Psoas muscle (tissue), 8 donors: ENCODE measurements around the gene KLHL3. TPM values are rescaled to one million over a fixed set of nuclear protein-coding genes. Genes with fewer than 3 reads are reported as not detected.
A peak's percentile ranks its signal among the peaks of the same experiment; 100 is the strongest.

Experiments used
- ATAC-seq, 4 donors: fragments of 200-7000 bp; cut with Tn5 transposase; one replicate each; pipeline ENCODE4 v1.9.1; 2020; ENCODE audit warnings: moderate library complexity in 3 of 4, mild to moderate bottlenecking in 2 of 4
- DNase-seq, 2 donors: peaks; one replicate each; pipeline ENCODE4 v3.0.0-alpha.2; 2020
- H3K27ac ChIP-seq: fragments of 200-600 bp; one replicate; pipeline ENCODE4 v1.8.0; 2022
- H3K27me3 ChIP-seq, 3 donors: fragments of 200-600 bp in 1 of 3; one replicate each; pipeline versions ENCODE4 v1.6.1 to v1.8.0; 2013 to 2022; ENCODE audit warnings: low read length in 2 of 3, mild to moderate bottlenecking in 2 of 3, moderate library complexity in 1 of 3; ENCODE audit not compliant: insufficient read depth in 3 of 3
- H3K36me3 ChIP-seq, 2 donors: fragments of 200-600 bp in 1 of 2; one replicate each; pipeline versions ENCODE4 v1.6.1 to v1.8.0; 2013 to 2022; ENCODE audit warnings: low read depth in 1 of 2, mild to moderate bottlenecking in 1 of 2, moderate library complexity in 1 of 2; ENCODE audit not compliant: insufficient read depth in 1 of 2
- H3K4me1 ChIP-seq: fragments of 200-600 bp; one replicate; pipeline ENCODE4 v1.8.0; 2022
- H3K4me3 ChIP-seq: fragments of 200-600 bp; one replicate; pipeline ENCODE4 v1.8.0; 2022; ENCODE audit warnings: mild to moderate bottlenecking
- H3K9me3 ChIP-seq: fragments of 200-600 bp; one replicate; pipeline ENCODE4 v1.8.0; 2022
- CTCF ChIP-seq: fragments of 200-600 bp; IDR thresholded peaks from one replicate; pipeline ENCODE4 v1.8.0; 2022; ENCODE audit warnings: antibody characterized with exemption
- WGBS, 3 donors: extraction: QIAGEN DNeasy Blood & Tissue Kit; methylation state at CpG; one replicate each; pipeline versions ENCODE4 v1.1.6 to v1.1.7; 2013; 5-methylcytosine and 5-hydroxymethylcytosine counted together
- intact Hi-C, 2 donors: fragments of 100-400 bp; cut with DNase I; formaldehyde crosslinking; loops; one replicate each; pipeline versions ENCODE4 v1.11.0 to v1.14.2; 2022
- polyA plus RNA-seq, 3 donors: library from polyadenylated mRNA; stranded (reverse); fragments of 200-250 nt; gene quantifications; one replicate each; pipeline ENCODE4 v1.2.3, GENCODE V29; 2013
- total RNA-seq, 4 donors: library from RNA; stranded (reverse); fragmentation: NEBNext Ultra II Directional in 2 of 4; extraction: Animal tissue kit (Norgen Biotek cat#: 25700) in 2 of 4; gene quantifications; one replicate each; pipeline versions ENCODE4 v1.2.1 to v1.2.4, GENCODE V29; 2021 to 2023
- donor health status: healthy with polysubstance abuse.
- donor health status: DM: no; HTN: no; CAD: no; lungs with moderate emphysema.
- donor health status: Bipolar disorder and iron deficiency.
- donor health status: healthy.
- donor health status: DM: yes; HTN: yes; CAD: no.
- donor health status: DM: no; HTN: no; CAD: no.
- donor health status: DM: no; HTN: no; CAD: no.
- donor health status: DM: yes; HTN: yes; CAD: no.

KLHL3 gene
- total and polyA plus RNA-seq, 7 donors = 0.69 to 4.3 (median 1.9) TPM

GRCh38 chr5:137693951-137694721 is 41.8 kb downstream of the KLHL3 start:
- ATAC-seq (no peak), DNase-seq (no peak)
- H3K4me1 ChIP-seq = peaks cover 4% of the 10 kb centered on the region
- 84 to 89% (median 88%) methylated on average over 7 of the region's 7 CpGs for WGBS, 3 donors
- TF ChIP-seq CTCF = no peak
- intact Hi-C loops = no loop called here
- H3K36me3 ChIP-seq = peaks cover 0 to 8% of the 10 kb centered on the region in 2 donors
- H3K27ac ChIP-seq = no peak overlapping the region
- H3K4me3 ChIP-seq = no peak overlapping the region
- no peaks in the 10 kb centered on the region for H3K27me3 ChIP-seq
- H3K9me3 ChIP-seq = no peaks in the 10 kb centered on the region

- no peaks in the 10 kb centered on the region for H3K27me3 ChIP-seq
- peaks cover 4% of the 10 kb centered on the region for H3K4me1 ChIP-seq
- TF ChIP-seq CTCF = no peak
- peaks cover 0 to 8% of the 10 kb centered on the region in 2 donors for H3K36me3 ChIP-seq
- no peak for DNase-seq
- no peak overlapping the region for H3K27ac ChIP-seq
- no peaks in the 10 kb centered on the region for H3K9me3 ChIP-seq
- no peak for ATAC-seq
- intact Hi-C loops = no loop called here
- WGBS, 3 donors = 75 to 97% (median 88%) methylated on average over 1 of the region's 1 CpG
- H3K4me3 ChIP-seq = no peak overlapping the region
These were observed 42.5 kb downstream of the KLHL3 start for GRCh38 chr5:137693307-137693950.

GRCh38 chr5:137689306-137689705 is 46.6 kb downstream of the KLHL3 start:
- Histone ChIP-seq H3K27me3 (no peaks in the 10 kb centered on the region), H3K9me3 (no peaks in the 10 kb centered on the region), H3K4me1 (peaks cover 4% of the 10 kb centered on the region), H3K4me3 (no peak overlapping the region), H3K36me3 (no peaks in the 10 kb centered on the region), H3K27ac (no peak overlapping the region)
- no peak for TF ChIP-seq CTCF
- no peak for DNase-seq
- ATAC-seq = no peak
- intact Hi-C loops = no loop called here
- WGBS, 3 donors = 97% methylated on average over 2 of the region's 2 CpGs

GRCh38 chr5:137688210-137688840 is 47.6 kb downstream of the KLHL3 start:
- no peaks in the 10 kb centered on the region for H3K27me3 ChIP-seq
- TF ChIP-seq CTCF = no peak
- ATAC-seq = peak in 1 of 4 donors; percentile 86
- 64 to 72% (median 72%) methylated on average over 5 of the region's 5 CpGs for WGBS, 3 donors
- H3K36me3 ChIP-seq = no peaks in the 10 kb centered on the region
- no peak overlapping the region for H3K27ac ChIP-seq
- H3K9me3 ChIP-seq = no peaks in the 10 kb centered on the region
- intact Hi-C loops = no loop called here
- peaks cover 3% of the 10 kb centered on the region for H3K4me1 ChIP-seq
- DNase-seq = no peak
- H3K4me3 ChIP-seq = no peak overlapping the region
